HG02759 (cell line): Measurements from ENCODE around the gene LRRC3B.
A peak's percentile ranks its signal among the peaks of the same experiment; 100 is the strongest.

Experiments used
- ATAC-seq: cut with Tn5 transposase; IDR thresholded peaks from one replicate; pipeline ENCODE4 v1.9.1; 2021; ENCODE audit warnings: mild to moderate bottlenecking, moderate library complexity; ENCODE audit not compliant: unreplicated experiment

The LRRC3B gene

DNA sequence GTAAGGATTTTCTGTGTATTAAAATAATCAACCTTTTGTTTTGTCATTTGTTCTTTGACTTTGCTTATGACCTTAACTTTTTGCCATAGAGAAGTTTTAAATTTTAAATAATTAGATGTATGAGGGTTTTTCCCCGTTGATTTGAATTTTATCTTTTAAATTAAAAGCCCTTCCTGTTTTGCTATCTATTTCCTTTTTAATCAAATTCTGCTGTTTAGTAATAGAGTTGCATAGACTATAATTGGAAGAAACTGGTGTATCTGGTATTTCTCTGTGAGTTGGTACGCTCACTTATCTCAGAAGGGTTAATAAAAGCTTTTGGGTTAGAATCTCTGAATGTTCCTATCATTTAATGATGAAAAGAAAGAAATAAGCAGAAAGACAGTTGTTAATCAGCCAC lies 82.2 kb downstream of the LRRC3B start:
- no peak for ATAC-seq

DNA sequence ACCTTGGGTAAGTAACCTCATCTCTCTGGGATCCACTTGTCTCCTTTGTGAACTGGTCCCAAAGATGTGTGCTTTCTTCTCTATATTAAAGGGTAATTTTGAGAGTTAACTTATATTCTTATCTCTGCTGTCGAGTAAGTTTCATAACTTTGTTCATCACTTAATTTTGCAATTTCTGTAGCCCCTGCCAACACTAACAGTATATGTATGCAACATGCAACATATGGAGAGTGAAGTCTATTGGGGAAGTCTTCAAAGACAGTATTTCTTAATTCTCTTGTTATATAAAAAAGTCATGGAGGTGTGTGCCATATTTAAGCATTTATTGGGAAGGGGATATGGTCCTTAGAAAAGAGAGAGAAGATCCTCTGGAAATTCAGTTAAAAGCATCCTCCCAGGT lies 85.9 kb downstream of the LRRC3B start:
- ATAC-seq = no peak

- ATAC-seq = peak; percentile 91
These were observed 89.8 kb downstream of the LRRC3B start for GRCh38 chr3:26712211-26713026.

GRCh38 chr3:26713091-26713490 lies 90.5 kb downstream of the LRRC3B start:
- ATAC-seq = no peak

GRCh38 chr3:26714485-26714884 lies 91.9 kb downstream of the LRRC3B start:
- no peak for ATAC-seq

DNA sequence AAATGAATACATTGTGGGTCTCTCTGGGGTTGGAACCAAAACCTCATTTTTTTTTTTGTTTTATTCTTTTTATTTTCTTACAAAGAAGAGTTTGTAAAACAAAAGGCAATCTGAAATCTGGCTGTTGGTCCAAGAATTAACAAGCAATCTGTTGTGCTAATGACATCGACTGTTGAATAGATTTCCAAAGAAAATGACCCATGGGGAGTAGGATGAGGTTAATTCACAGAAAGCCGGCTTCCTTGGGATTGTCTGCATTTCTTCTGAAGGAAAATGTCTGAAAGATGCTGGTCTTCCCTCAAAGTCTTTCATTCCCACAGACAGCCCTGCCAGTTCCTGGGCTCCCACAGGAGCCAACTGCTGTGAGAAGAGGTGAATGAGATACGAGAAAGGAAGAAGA lies 92.9 kb downstream of the LRRC3B start:
- ATAC-seq = no peak

DNA sequence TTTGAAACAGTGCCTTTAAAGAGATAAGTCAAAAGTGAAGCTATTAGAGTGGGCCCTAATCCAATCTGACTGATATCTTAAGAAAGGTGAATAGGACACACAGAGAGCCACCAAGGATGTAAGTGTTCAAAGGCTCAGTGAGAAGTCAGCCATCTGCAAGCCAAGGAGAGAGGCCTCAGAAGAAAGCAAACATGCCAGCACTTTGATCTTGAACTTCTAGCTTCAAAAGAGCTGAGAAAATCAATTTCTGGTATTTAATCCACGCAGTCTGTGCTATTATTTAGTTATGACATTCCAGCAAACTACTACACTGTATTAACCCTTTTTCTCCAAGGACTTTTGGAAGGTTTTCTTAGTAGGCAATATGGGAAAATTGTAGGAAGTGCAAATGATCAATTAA lies 95.7 kb downstream of the LRRC3B start:
- no peak for ATAC-seq

DNA sequence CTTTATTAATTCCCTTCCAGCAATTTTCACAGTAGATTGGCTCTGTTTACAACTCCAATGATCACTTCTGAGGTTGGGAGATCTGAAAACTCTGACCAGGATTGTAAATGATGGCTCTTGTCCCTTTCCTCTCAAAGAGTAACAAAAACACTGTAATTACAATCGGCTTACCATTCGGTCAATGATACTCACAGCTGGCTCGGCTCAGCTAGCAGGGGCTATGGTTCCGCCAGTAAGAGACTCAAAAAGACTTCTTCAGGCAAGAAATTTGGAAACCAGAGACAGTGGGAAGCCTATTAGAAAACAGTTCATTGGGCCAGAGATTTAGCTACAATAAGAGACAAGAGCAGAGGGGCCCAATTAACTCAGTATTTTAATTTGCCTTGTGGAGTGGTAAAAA lies 96.6 kb downstream of the LRRC3B start:
- ATAC-seq = no peak

- no peak for ATAC-seq
These were observed 98.5 kb downstream of the LRRC3B start for GRCh38 chr3:26721047-26721446.

DNA sequence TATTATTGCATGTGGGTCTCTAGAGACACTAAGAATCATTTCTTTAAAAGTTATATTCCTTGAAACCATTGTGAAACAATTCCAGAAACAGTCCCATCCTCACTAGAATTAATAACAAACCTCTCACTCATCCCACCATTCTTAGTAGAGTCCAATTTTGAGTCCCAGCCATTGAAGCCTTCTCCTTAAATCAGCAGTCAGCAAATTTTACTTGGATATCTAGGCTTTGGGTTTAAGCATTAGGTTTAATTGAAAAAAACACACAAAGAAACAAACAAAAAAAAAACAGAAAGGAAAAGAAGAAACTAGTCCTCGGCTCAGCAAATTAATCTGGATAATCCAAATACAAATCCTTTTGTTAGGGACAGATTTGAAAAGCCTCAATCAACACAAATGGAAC lies 109.3 kb downstream of the LRRC3B start:
- ATAC-seq = no peak

GRCh38 chr3:26750263-26750662 lies 127.7 kb downstream of the LRRC3B start:
- ATAC-seq = no peak

DNA sequence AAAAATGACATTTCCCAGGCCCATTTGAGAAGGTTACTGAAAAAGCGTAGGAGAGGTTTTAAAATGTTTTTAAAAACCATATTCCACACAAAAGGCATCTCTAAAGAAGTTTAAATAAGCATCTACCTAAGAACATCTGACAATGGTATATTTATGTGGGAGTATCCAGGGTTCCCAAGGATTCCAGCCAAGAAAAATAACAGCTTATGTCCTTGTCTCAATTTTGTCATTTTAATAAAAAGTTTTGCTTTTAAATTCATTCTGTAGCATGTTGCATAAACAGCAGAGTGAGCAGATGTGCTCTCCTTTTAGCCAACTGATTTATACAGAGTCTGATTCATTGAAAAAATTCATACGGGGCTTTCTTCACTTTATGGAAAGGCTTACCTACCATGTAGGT lies 129.9 kb downstream of the LRRC3B start:
- no peak for ATAC-seq

- ATAC-seq = no peak
These were observed 130.5 kb downstream of the LRRC3B start for GRCh38 chr3:26753095-26753494.

DNA sequence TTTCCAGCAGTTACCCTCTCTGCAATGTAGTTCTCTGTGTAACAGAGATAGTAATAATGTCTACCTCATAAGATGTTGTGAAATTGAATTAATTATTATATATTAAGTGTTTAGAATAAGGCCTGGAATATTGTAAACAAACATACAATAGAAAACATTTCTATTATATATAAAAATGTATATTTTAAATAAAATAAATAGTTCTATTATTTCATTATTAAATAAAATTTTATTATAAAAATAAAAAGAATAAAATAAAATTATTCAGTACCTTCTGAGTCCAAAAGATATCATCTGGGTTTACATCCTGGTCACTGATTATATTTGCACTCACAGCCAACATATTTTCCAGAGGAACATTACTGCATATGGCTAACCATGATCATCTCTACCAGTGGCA lies 135.4 kb downstream of the LRRC3B start:
- ATAC-seq = no peak
